Kidney tubule cell (primary cell): ENCODE data around the gene NCLN.
"Not testable (repeated sequence)": the region's sequence is repeated elsewhere in the genome, so short reads cannot be mapped to it uniquely, and the experiment has no call there.

Experiments used
- DNase-seq: peaks from one replicate; pipeline ENCODE4 v3.0.0-alpha.2; 2018; ENCODE audit warnings: low spot score

Gene NCLN

GRCh38 chr19:3154957-3155736 lies 30.6 kb upstream of the NCLN start:
- peak; percentile 84 for DNase-seq

- no peak for DNase-seq
These were observed 28.5 kb upstream of the NCLN start for GRCh38 chr19:3157096-3157845.

GRCh38 chr19:3159565-3159964 lies 26.2 kb upstream of the NCLN start:
- no peak for DNase-seq

GRCh38 chr19:3160219-3160618 lies 25.5 kb upstream of the NCLN start:
- DNase-seq: no peak

- peak; percentile 35 for DNase-seq
These were observed 24.3 kb upstream of the NCLN start for GRCh38 chr19:3161453-3161852.

- no peak for DNase-seq
These were observed 23.1 kb upstream of the NCLN start for GRCh38 chr19:3162418-3163229.

- DNase-seq: peak; percentile 58
These were observed 22.4 kb upstream of the NCLN start for GRCh38 chr19:3163230-3163886.

- DNase-seq: no peak
These were observed 21.8 kb upstream of the NCLN start for GRCh38 chr19:3163943-3164342.

- no peak for DNase-seq
These were observed 18.0 kb upstream of the NCLN start for GRCh38 chr19:3167533-3168272.

- peak; percentile 69 for DNase-seq
These were observed 13.6 kb upstream of the NCLN start for GRCh38 chr19:3171894-3172672.

- DNase-seq: not testable (repeated sequence)
These were observed 13.1 kb upstream of the NCLN start for GRCh38 chr19:3172673-3173000.

GRCh38 chr19:3175781-3176714 lies 9.7 kb upstream of the NCLN start:
- peak; percentile 85 for DNase-seq

GRCh38 chr19:3176715-3177501 lies 8.8 kb upstream of the NCLN start:
- peak; percentile 83 for DNase-seq

GRCh38 chr19:3178377-3178972 lies 7.3 kb upstream of the NCLN start, which contains the start of gene S1PR4:
TSS of gene S1PR4 (plus strand) at chr19:3178769. CDS start at chr19:3178793, 24 bp downstream.
- no peak for DNase-seq

- no peak for DNase-seq
These were observed 6.6 kb upstream of the NCLN start for GRCh38 chr19:3178973-3179738.

- no peak for DNase-seq
These were observed 5.9 kb upstream of the NCLN start for GRCh38 chr19:3179739-3180293.
